IPS-15b (cell line): Measurements from ENCODE around the gene TMPO.
A peak's percentile ranks its signal among the peaks of the same experiment; 100 is the strongest.

Source experiments
- H3K27me3 ChIP-seq: one replicate; pipeline ENCODE4 v1.6.1; 2013; ENCODE audit warnings: low read length; ENCODE audit not compliant: control insufficient read depth, insufficient read depth
- H3K36me3 ChIP-seq: one replicate; pipeline ENCODE4 v1.6.1; 2013; ENCODE audit warnings: low read length; ENCODE audit not compliant: control insufficient read depth, insufficient read depth
- H3K4me1 ChIP-seq: one replicate; pipeline ENCODE4 v1.6.1; 2013; ENCODE audit warnings: mild to moderate bottlenecking, low read length; ENCODE audit not compliant: control insufficient read depth, insufficient read depth
- H3K4me3 ChIP-seq: one replicate; pipeline ENCODE4 v1.5.1; 2013; ENCODE audit warnings: low read depth, low read length
- H3K9ac ChIP-seq: one replicate; pipeline ENCODE4 v1.6.1; 2013; ENCODE audit warnings: low read depth, mild to moderate bottlenecking, low read length
- H3K9me3 ChIP-seq: one replicate; pipeline ENCODE4 v1.6.1; 2013; ENCODE audit warnings: mild to moderate bottlenecking, low read length; ENCODE audit not compliant: control insufficient read depth, insufficient read depth

Gene TMPO

GRCh38 chr12:98515287-98516110 lies at the start of gene TMPO:
Gene TMPO (plus strand): TSS chr12:98515590. CDS start chr12:98515868, 278 bp downstream.
- peaks cover 14% of the 10 kb centered on the region for H3K4me1 ChIP-seq
- peak within 1 kb of the TSS; percentile 93 for H3K4me3 ChIP-seq
- H3K9me3 ChIP-seq, result no peaks in the 10 kb centered on the region
- peaks cover 4% of the 10 kb centered on the region for H3K36me3 ChIP-seq
- H3K9ac ChIP-seq, result peak within 1 kb of the TSS; percentile 98
- no peaks in the 10 kb centered on the region for H3K27me3 ChIP-seq

GRCh38 chr12:98465950-98466602 lies 49.3 kb upstream of the TMPO start:
- no peak overlapping the region for H3K9ac ChIP-seq
- H3K36me3 ChIP-seq, result no peaks in the 10 kb centered on the region
- no peak overlapping the region for H3K4me3 ChIP-seq
- H3K4me1 ChIP-seq, result no peaks in the 10 kb centered on the region
- no peaks in the 10 kb centered on the region for H3K27me3 ChIP-seq
- H3K9me3 ChIP-seq, result no peaks in the 10 kb centered on the region

GRCh38 chr12:98466640-98467400 lies 48.6 kb upstream of the TMPO start:
- no peaks in the 10 kb centered on the region for H3K9me3 ChIP-seq
- no peak overlapping the region for H3K9ac ChIP-seq
- no peaks in the 10 kb centered on the region for H3K27me3 ChIP-seq
- H3K4me3 ChIP-seq, result no peak overlapping the region
- no peaks in the 10 kb centered on the region for H3K36me3 ChIP-seq
- H3K4me1 ChIP-seq, result no peaks in the 10 kb centered on the region

- Histone ChIP-seq H3K4me1 (no peaks in the 10 kb centered on the region), H3K27me3 (no peaks in the 10 kb centered on the region), H3K4me3 (no peak overlapping the region)
Observed at GRCh38 chr12:98469109-98469508, 46.3 kb upstream of the TMPO start.

GRCh38 chr12:98470469-98471082 lies 44.8 kb upstream of the TMPO start:
- no peaks in the 10 kb centered on the region for H3K36me3 ChIP-seq
- H3K9me3 ChIP-seq, result no peaks in the 10 kb centered on the region
- H3K9ac ChIP-seq, result no peak overlapping the region
- H3K4me3 ChIP-seq, result no peak overlapping the region
- no peaks in the 10 kb centered on the region for H3K27me3 ChIP-seq
- H3K4me1 ChIP-seq, result no peaks in the 10 kb centered on the region

More at GRCh38 chr12:98469109-98469508, 46.3 kb upstream of the TMPO start:
- H3K36me3 ChIP-seq, result no peaks in the 10 kb centered on the region
- no peaks in the 10 kb centered on the region for H3K9me3 ChIP-seq
- H3K9ac ChIP-seq, result no peak overlapping the region

- Histone ChIP-seq H3K36me3 (no peaks in the 10 kb centered on the region), H3K4me1 (no peaks in the 10 kb centered on the region), H3K4me3 (no peak overlapping the region), H3K27me3 (no peaks in the 10 kb centered on the region), H3K9me3 (no peaks in the 10 kb centered on the region), H3K9ac (no peak overlapping the region)
Observed at GRCh38 chr12:98471085-98471484, 44.3 kb upstream of the TMPO start.

GRCh38 chr12:98475565-98475908 lies 39.9 kb upstream of the TMPO start:
- Histone ChIP-seq H3K36me3 (no peaks in the 10 kb centered on the region), H3K9ac (no peak overlapping the region), H3K4me3 (no peak overlapping the region), H3K27me3 (no peaks in the 10 kb centered on the region), H3K4me1 (no peaks in the 10 kb centered on the region), H3K9me3 (no peaks in the 10 kb centered on the region)

GRCh38 chr12:98478606-98479005 lies 36.8 kb upstream of the TMPO start:
- no peaks in the 10 kb centered on the region for H3K27me3 ChIP-seq
- H3K9ac ChIP-seq, result no peak overlapping the region
- no peaks in the 10 kb centered on the region for H3K4me1 ChIP-seq
- no peak overlapping the region for H3K4me3 ChIP-seq
- no peaks in the 10 kb centered on the region for H3K36me3 ChIP-seq
- no peaks in the 10 kb centered on the region for H3K9me3 ChIP-seq

GRCh38 chr12:98483621-98484503 lies 31.5 kb upstream of the TMPO start:
- Histone ChIP-seq H3K4me1 (no peaks in the 10 kb centered on the region), H3K9ac (no peak overlapping the region), H3K9me3 (no peaks in the 10 kb centered on the region)

GRCh38 chr12:98485792-98486340 lies 29.5 kb upstream of the TMPO start:
- Histone ChIP-seq H3K27me3 (no peaks in the 10 kb centered on the region), H3K36me3 (no peaks in the 10 kb centered on the region), H3K9ac (no peak overlapping the region), H3K4me1 (peaks cover 10% of the 10 kb centered on the region), H3K9me3 (no peaks in the 10 kb centered on the region), H3K4me3 (no peak overlapping the region)

More at GRCh38 chr12:98483621-98484503, 31.5 kb upstream of the TMPO start:
- no peaks in the 10 kb centered on the region for H3K36me3 ChIP-seq
- H3K27me3 ChIP-seq, result no peaks in the 10 kb centered on the region
- H3K4me3 ChIP-seq, result no peak overlapping the region
